Thyroid gland (tissue), 4 donors: ENCODE data around the gene SLC29A2.

Experiments used
- POLR2A ChIP-seq, 2 donors: fragments of 450-650 bp; IDR thresholded peaks; one replicate each; pipeline ENCODE4 v1.6.1; 2017; ENCODE audit warnings: antibody characterized with exemption in 2 of 2, mild to moderate bottlenecking in 2 of 2, moderate library complexity in 1 of 2
- TF ChIP-seq, protein P1 (sequence below), 6 experiments: fragments of 200-600 bp in 3 of 6; fragments of 450-650 bp in 3 of 6; sonication (generic) in 3 of 6; IDR thresholded peaks; one replicate each; pipeline ENCODE4 v1.5.1; 2016 to 2019; ENCODE audit warnings: antibody characterized with exemption in 6 of 6, mild to moderate bottlenecking in 2 of 6, inconsistent platforms in 1 of 6, moderate library complexity in 1 of 6

DNA sequence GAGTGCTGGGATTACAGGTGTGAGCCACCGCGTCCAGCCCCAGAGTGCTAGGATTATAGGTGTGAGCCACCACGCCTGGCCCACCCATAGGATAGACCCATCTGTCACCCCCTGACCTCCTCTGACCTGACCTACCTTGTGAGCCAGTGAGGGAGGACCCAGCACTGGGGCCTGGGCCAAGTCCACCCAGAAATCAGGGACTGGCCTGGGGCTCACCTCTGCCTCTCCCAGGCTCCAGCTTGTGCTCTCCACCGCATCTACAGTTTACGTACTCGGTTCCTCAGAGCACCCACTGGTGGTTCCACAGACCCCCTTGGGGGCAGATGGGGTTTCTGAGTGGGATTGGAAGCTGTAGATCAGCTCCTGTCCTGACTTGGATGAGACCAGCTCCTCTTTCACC, 6.4 kb downstream of the SLC29A2 start:
- TF ChIP-seq, protein P1, sequence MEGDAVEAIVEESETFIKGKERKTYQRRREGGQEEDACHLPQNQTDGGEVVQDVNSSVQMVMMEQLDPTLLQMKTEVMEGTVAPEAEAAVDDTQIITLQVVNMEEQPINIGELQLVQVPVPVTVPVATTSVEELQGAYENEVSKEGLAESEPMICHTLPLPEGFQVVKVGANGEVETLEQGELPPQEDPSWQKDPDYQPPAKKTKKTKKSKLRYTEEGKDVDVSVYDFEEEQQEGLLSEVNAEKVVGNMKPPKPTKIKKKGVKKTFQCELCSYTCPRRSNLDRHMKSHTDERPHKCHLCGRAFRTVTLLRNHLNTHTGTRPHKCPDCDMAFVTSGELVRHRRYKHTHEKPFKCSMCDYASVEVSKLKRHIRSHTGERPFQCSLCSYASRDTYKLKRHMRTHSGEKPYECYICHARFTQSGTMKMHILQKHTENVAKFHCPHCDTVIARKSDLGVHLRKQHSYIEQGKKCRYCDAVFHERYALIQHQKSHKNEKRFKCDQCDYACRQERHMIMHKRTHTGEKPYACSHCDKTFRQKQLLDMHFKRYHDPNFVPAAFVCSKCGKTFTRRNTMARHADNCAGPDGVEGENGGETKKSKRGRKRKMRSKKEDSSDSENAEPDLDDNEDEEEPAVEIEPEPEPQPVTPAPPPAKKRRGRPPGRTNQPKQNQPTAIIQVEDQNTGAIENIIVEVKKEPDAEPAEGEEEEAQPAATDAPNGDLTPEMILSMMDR (IDR thresholded peaks at IDR 0.05), result no peak
- no peak for TF ChIP-seq POLR2A (IDR thresholded peaks at IDR 0.05)
